Measurements from ENCODE around the gene CACFD1. TPM values are rescaled to one million over a fixed set of nuclear protein-coding genes. Genes with fewer than 3 reads are reported as not detected.

Gene CACFD1
- total and polyA plus RNA-seq, 2 donors (not counting 3 experiments of a cell fraction or from before 2014, with no cell fraction given): 9.7 to 11.5 TPM

GRCh38 chr9:133519693-133520092 is 59.9 kb downstream of the CACFD1 start:
- DNase-seq (ENCODE audit: low read depth, low spot score) (no peak), FAIRE-seq (no peak)
- Histone ChIP-seq H2AFZ (ENCODE audit: low read depth, low read length) (no peak overlapping the region), H3K9ac (replicated peaks; ENCODE audit: extremely low read depth, insufficient read depth, low read length) (no peak overlapping the region), H3K36me3 (ENCODE audit: control insufficient read depth in 2 of 2, extremely low read depth in 1 of 2, insufficient read depth in 2 of 2, low read length in 2 of 2) (no peaks in the 10 kb centered on the region), H3K27ac (ENCODE audit: insufficient read depth, low read depth, low read length) (no peak overlapping the region), H3K79me2 (ENCODE audit: control insufficient read depth, insufficient read depth, low read length) (no peaks in the 10 kb centered on the region), H3K4me3 (replicated peaks in 1 of 3; ENCODE audit: insufficient read depth in 1 of 3, low read depth in 1 of 3, low read length in 3 of 3) (no peak overlapping the region), H3K4me2 (ENCODE audit: insufficient read depth, low read length) (no peak overlapping the region), H3K9me3 (replicated peaks; ENCODE audit: control insufficient read depth, insufficient read depth, low read length) (no peaks in the 10 kb centered on the region), H3K4me1 (ENCODE audit: control insufficient read depth, extremely low read depth, insufficient read depth, low read length) (no peaks in the 10 kb centered on the region), H4K20me1 (replicated peaks; ENCODE audit: control insufficient read depth, extremely low read depth, insufficient read depth, low read length) (no peaks in the 10 kb centered on the region), H3K27me3 (ENCODE audit: control insufficient read depth in 2 of 2, insufficient read depth in 2 of 2, low read length in 2 of 2) (no peaks in the 10 kb centered on the region), H3K9me1 (replicated peaks; ENCODE audit: control insufficient read depth, extremely low read depth, insufficient read depth, low read length) (no peaks in the 10 kb centered on the region)
- no peak for TF ChIP-seq EZH2 (IDR thresholded peaks at IDR 0.05; ENCODE audit: borderline replicate concordance, low read depth, low read length, severe bottlenecking)
- TF ChIP-seq JUN (IDR thresholded peaks at IDR 0.05; ENCODE audit: borderline replicate concordance, insufficient read depth, insufficient read length, low read depth): no peak
- TF ChIP-seq POLR2A (IDR thresholded peaks at IDR 0.05; ENCODE audit: low read depth, low read length): no peak
- TF ChIP-seq MYC (IDR thresholded peaks at IDR 0.05; ENCODE audit: low read depth, low read length): no peak
- no peak for TF ChIP-seq FOS (IDR thresholded peaks at IDR 0.05; ENCODE audit: borderline replicate concordance, insufficient read depth, low read length)
- ChIA-PET CTCF (interaction anchor here (0.9 kb wide), 1 partner anchor 33 kb away, joined by 3 read pairs; no protein-coding TSS in a partner anchor), POLR2A (no interaction called here)
- intact Hi-C loops (cut with micrococcal nuclease): no loop called here
- no TSS peak for BruUV-seq (replicated peaks)
- dilution Hi-C loops (cut with MboI; ENCODE audit: extremely low pct_ligation_motif_present, low sequenced_read_pairs): no loop called here

GRCh38 chr9:133520121-133520835 is 60.5 kb downstream of the CACFD1 start:
- ChIA-PET POLR2A (no interaction called here), CTCF (interaction anchor here (0.9 kb wide), 1 partner anchor 33 kb away, joined by 3 read pairs; no protein-coding TSS in a partner anchor)
- Histone ChIP-seq H3K79me2 (ENCODE audit: control insufficient read depth, insufficient read depth, low read length) (no peaks in the 10 kb centered on the region), H3K4me3 (replicated peaks in 1 of 3; ENCODE audit: insufficient read depth in 1 of 3, low read depth in 1 of 3, low read length in 3 of 3) (no peak overlapping the region), H3K9me3 (replicated peaks; ENCODE audit: control insufficient read depth, insufficient read depth, low read length) (no peaks in the 10 kb centered on the region), H3K4me2 (ENCODE audit: insufficient read depth, low read length) (no peak overlapping the region), H3K27ac (ENCODE audit: insufficient read depth, low read depth, low read length) (no peak overlapping the region), H4K20me1 (replicated peaks; ENCODE audit: control insufficient read depth, extremely low read depth, insufficient read depth, low read length) (no peaks in the 10 kb centered on the region), H2AFZ (ENCODE audit: low read depth, low read length) (no peak overlapping the region), H3K36me3 (ENCODE audit: control insufficient read depth in 2 of 2, extremely low read depth in 1 of 2, insufficient read depth in 2 of 2, low read length in 2 of 2) (no peaks in the 10 kb centered on the region), H3K27me3 (ENCODE audit: control insufficient read depth in 2 of 2, insufficient read depth in 2 of 2, low read length in 2 of 2) (no peaks in the 10 kb centered on the region), H3K9ac (replicated peaks; ENCODE audit: extremely low read depth, insufficient read depth, low read length) (no peak overlapping the region), H3K9me1 (replicated peaks; ENCODE audit: control insufficient read depth, extremely low read depth, insufficient read depth, low read length) (no peaks in the 10 kb centered on the region), H3K4me1 (ENCODE audit: control insufficient read depth, extremely low read depth, insufficient read depth, low read length) (no peaks in the 10 kb centered on the region)
- FAIRE-seq (no peak), DNase-seq (ENCODE audit: low read depth, low spot score) (no peak)
- no peak for TF ChIP-seq POLR2AphosphoS5 (IDR thresholded peaks at IDR 0.05; ENCODE audit: insufficient read depth, low read depth, low read length)
- no peak for TF ChIP-seq EZH2 (IDR thresholded peaks at IDR 0.05; ENCODE audit: borderline replicate concordance, low read depth, low read length, severe bottlenecking)
- no peak for TF ChIP-seq GATA2 (IDR thresholded peaks at IDR 0.05; ENCODE audit: insufficient read depth, insufficient read length, low read depth, low read length)
- TF ChIP-seq MAX (IDR thresholded peaks at IDR 0.05; ENCODE audit: insufficient read depth, insufficient read length): no peak
- BruUV-seq (replicated peaks): no TSS peak
- dilution Hi-C loops (cut with MboI; ENCODE audit: extremely low pct_ligation_motif_present, low sequenced_read_pairs) (no loop called here), intact Hi-C loops (cut with micrococcal nuclease) (no loop called here)

Other genes starting within 250 kb of the CACFD1 start
- not detected in 2 replicates for gene ABO, start 184.8 kb upstream of the CACFD1 start, total RNA-seq
- not detected in 2 replicates for gene ABO, start 184.8 kb upstream of the CACFD1 start, polyA plus RNA-seq
- gene SURF6, start 123.8 kb upstream of the CACFD1 start, total RNA-seq: 16.0 and 16.4 TPM in 2 replicates
- gene SURF6, start 123.8 kb upstream of the CACFD1 start, polyA plus RNA-seq: 4.9 TPM in 2 replicates
- gene MED22, start 111.8 kb upstream of the CACFD1 start, total RNA-seq: 26.7 and 27.4 TPM in 2 replicates
- gene MED22, start 111.8 kb upstream of the CACFD1 start, polyA plus RNA-seq: 25.7 and 29.5 TPM in 2 replicates
- 2,043 and 2,112 TPM in 2 replicates for gene RPL7A, start 111.8 kb upstream of the CACFD1 start, total RNA-seq
- 2,090 and 2,329 TPM in 2 replicates for gene RPL7A, start 111.8 kb upstream of the CACFD1 start, polyA plus RNA-seq
- 12.0 and 22.8 TPM in 2 replicates for gene SURF1, start 103.5 kb upstream of the CACFD1 start, total RNA-seq
- gene SURF1, start 103.5 kb upstream of the CACFD1 start, polyA plus RNA-seq: 26.6 and 27.1 TPM in 2 replicates
- gene SURF2, start 103.4 kb upstream of the CACFD1 start, total RNA-seq: 9.3 and 10.6 TPM in 2 replicates
- 14.2 and 16.9 TPM in 2 replicates for gene SURF2, start 103.4 kb upstream of the CACFD1 start, polyA plus RNA-seq
- 216 and 230 TPM in 2 replicates for gene SURF4, start 83.9 kb upstream of the CACFD1 start, total RNA-seq
- gene SURF4, start 83.9 kb upstream of the CACFD1 start, polyA plus RNA-seq: 358 and 360 TPM in 2 replicates
- gene STKLD1, start 83.6 kb upstream of the CACFD1 start, total RNA-seq: 0.77 and 0.85 TPM in 2 replicates
- 0.29 and 0.67 TPM in 2 replicates for gene STKLD1, start 83.6 kb upstream of the CACFD1 start, polyA plus RNA-seq
- 27.0 and 29.5 TPM in 2 replicates for gene REXO4, start 42.0 kb upstream of the CACFD1 start, total RNA-seq
- 16.9 and 19.5 TPM in 2 replicates for gene REXO4, start 42.0 kb upstream of the CACFD1 start, polyA plus RNA-seq
- gene ADAMTS13, start 37.6 kb upstream of the CACFD1 start, total RNA-seq: 1.4 and 2.5 TPM in 2 replicates
- 1.5 and 1.8 TPM in 2 replicates for gene ADAMTS13, start 37.6 kb upstream of the CACFD1 start, polyA plus RNA-seq
- 35.7 and 39.0 TPM in 2 replicates for gene SLC2A6, start 19.1 kb downstream of the CACFD1 start, total RNA-seq
- 39.6 and 56.1 TPM in 2 replicates for gene SLC2A6, start 19.1 kb downstream of the CACFD1 start, polyA plus RNA-seq
- not detected in 2 replicates for gene MYMK, start 65.0 kb downstream of the CACFD1 start, total RNA-seq
- not detected in 2 replicates for gene MYMK, start 65.0 kb downstream of the CACFD1 start, polyA plus RNA-seq
- gene ADAMTSL2, start 74.7 kb downstream of the CACFD1 start, total RNA-seq: not detected in 2 replicates
- not detected in 2 replicates for gene ADAMTSL2, start 74.7 kb downstream of the CACFD1 start, polyA plus RNA-seq
- gene FAM163B, start 149.4 kb downstream of the CACFD1 start, total RNA-seq: not detected in 2 replicates
- not detected in 2 replicates for gene FAM163B, start 149.4 kb downstream of the CACFD1 start, polyA plus RNA-seq
- gene DBH, start 176.4 kb downstream of the CACFD1 start, total RNA-seq: not detected in 2 replicates
- gene DBH, start 176.4 kb downstream of the CACFD1 start, polyA plus RNA-seq: not detected in 2 replicates

All from endothelial cell of umbilical vein (primary cell).